Small intestine (tissue), 7 donors: ENCODE measurements around the gene HERC2. TPM values are rescaled to one million over a fixed set of nuclear protein-coding genes. Genes with fewer than 3 reads are reported as not detected.
"Not testable (repeated sequence)": the region's sequence is repeated elsewhere in the genome, so short reads cannot be mapped to it uniquely, and the experiment has no call there.

ENCODE experiments used
- DNase-seq, 2 donors: peaks; one replicate each; pipeline versions ENCODE4 v3.0.0 to v3.0.0-alpha.2; 2013
- FAIRE-seq: peaks from 2 replicates; lab custom pipeline; 2012; peaks lifted over from hg19 to GRCh38; lab: Jason Lieb, UNC
- H3K27ac ChIP-seq, 3 donors: one replicate each; pipeline ENCODE4 v1.5.1; 2013; ENCODE audit warnings: low read length in 2 of 3, mild to moderate bottlenecking in 2 of 3, control low read depth in 1 of 3, inconsistent platforms in 1 of 3, low read depth in 1 of 3, moderate library complexity in 1 of 3
- H3K27me3 ChIP-seq, 3 donors: one replicate each; pipeline ENCODE4 v1.6.1; 2013; ENCODE audit warnings: low read length in 3 of 3, inconsistent platforms in 1 of 3; ENCODE audit not compliant: control insufficient read depth in 3 of 3, insufficient read depth in 3 of 3
- H3K36me3 ChIP-seq, 3 donors: one replicate each; pipeline ENCODE4 v1.6.1; 2013; ENCODE audit warnings: low read length in 3 of 3, inconsistent platforms in 1 of 3, low read depth in 1 of 3, mild to moderate bottlenecking in 1 of 3, moderate library complexity in 1 of 3; ENCODE audit not compliant: control insufficient read depth in 3 of 3, insufficient read depth in 2 of 3
- H3K4me1 ChIP-seq, 3 donors: one replicate each; pipeline ENCODE4 v1.6.1; 2013; ENCODE audit warnings: low read length in 2 of 3, inconsistent platforms in 1 of 3, low read depth in 1 of 3, mild to moderate bottlenecking in 1 of 3, moderate library complexity in 1 of 3; ENCODE audit not compliant: control insufficient read depth in 3 of 3, insufficient read depth in 2 of 3
- H3K4me3 ChIP-seq, 3 donors: one replicate each; pipeline ENCODE4 v1.5.1; 2013; ENCODE audit warnings: low read length in 3 of 3, control low read depth in 1 of 3, inconsistent platforms in 1 of 3, low read depth in 1 of 3, mild to moderate bottlenecking in 1 of 3, moderate library complexity in 1 of 3
- H3K9me3 ChIP-seq, 2 donors: one replicate each; pipeline ENCODE4 v1.6.1; 2013; ENCODE audit warnings: low read depth in 1 of 2, low read length in 1 of 2; ENCODE audit not compliant: control insufficient read depth in 2 of 2, insufficient read depth in 1 of 2
- WGBS, 3 donors: extraction: QIAGEN DNeasy Blood & Tissue Kit; methylation state at CpG; one replicate each; pipeline ENCODE4 v1.1.7; 2013; 5-methylcytosine and 5-hydroxymethylcytosine counted together
- polyA plus RNA-seq, 4 donors: library from polyadenylated mRNA; stranded (reverse) in 3 of 4; unstranded in 1 of 4; fragments of 200-250 nt in 3 of 4; fragments of 120-200 nt in 1 of 4; gene quantifications; one replicate each; pipeline versions ENCODE4 v1.2.1 to v1.2.3, GENCODE V29; 2013
- donor health status: healthy with polysubstance abuse.
- donor health status: control.
- donor health status: control.
- donor health status: Bipolar disorder and iron deficiency.
- donor health status: healthy.

The HERC2 gene
- polyA plus RNA-seq, 4 donors, result 23.2 to 45.6 (median 26.9) TPM

GRCh38 chr15:28214006-28214790 is 107.8 kb downstream of the HERC2 start:
- H3K27ac ChIP-seq, H3K27me3 ChIP-seq, H3K4me3 ChIP-seq, DNase-seq, H3K4me1 ChIP-seq, H3K9me3 ChIP-seq, FAIRE-seq: not testable (repeated sequence)
- WGBS, 3 donors, result 96 to 98% (median 96%) methylated on average over 34 to 39 of the region's 39 CpGs
- H3K36me3 ChIP-seq, result peaks cover 3 to 25% (median 3%) of the 10 kb centered on the region in 3 donors

- not testable (repeated sequence) for DNase-seq, H3K27me3 ChIP-seq, H3K4me1 ChIP-seq, H3K27ac ChIP-seq, H3K9me3 ChIP-seq, FAIRE-seq, H3K4me3 ChIP-seq
- H3K36me3 ChIP-seq, result peaks cover 0 to 26% (median 4%) of the 10 kb centered on the region in 3 donors
- 90 to 94% (median 91%) methylated on average over 5 of the region's 8 CpGs for WGBS, 3 donors
Measured at GRCh38 chr15:28213393-28213792, 108.6 kb downstream of the HERC2 start.

- no peaks in the 10 kb centered on the region for H3K9me3 ChIP-seq
- WGBS, 3 donors, result 92 to 96% (median 94%) methylated on average over 6 of the region's 6 CpGs
- no peak overlapping the region for H3K27ac ChIP-seq
- H3K4me1 ChIP-seq, result no peaks in the 10 kb centered on the region
- FAIRE-seq (no peak), DNase-seq (no peak)
- no peaks in the 10 kb centered on the region for H3K27me3 ChIP-seq
- H3K4me3 ChIP-seq, result no peak overlapping the region
- H3K36me3 ChIP-seq, result peaks cover 0 to 13% (median 4%) of the 10 kb centered on the region in 3 donors
Measured at GRCh38 chr15:28208583-28208982, 113.4 kb downstream of the HERC2 start.

GRCh38 chr15:28205640-28206039 is 116.3 kb downstream of the HERC2 start:
- H3K4me1 ChIP-seq, FAIRE-seq, H3K9me3 ChIP-seq, H3K4me3 ChIP-seq, H3K27ac ChIP-seq, H3K27me3 ChIP-seq, DNase-seq: not testable (repeated sequence)
- 65 to 88% (median 73%) methylated on average over 1 to 2 of the region's 10 CpGs for WGBS, 3 donors
- peaks cover 0 to 16% (median 4%) of the 10 kb centered on the region in 3 donors for H3K36me3 ChIP-seq

GRCh38 chr15:28203055-28203828 is 118.7 kb downstream of the HERC2 start:
- not testable (repeated sequence) for H3K27ac ChIP-seq, H3K4me3 ChIP-seq, H3K4me1 ChIP-seq, H3K27me3 ChIP-seq, H3K36me3 ChIP-seq, H3K9me3 ChIP-seq, FAIRE-seq, DNase-seq
- 69 to 79% (median 73%) methylated on average over 14 to 16 of the region's 18 CpGs for WGBS, 3 donors

GRCh38 chr15:28202124-28202523 is 119.9 kb downstream of the HERC2 start:
- not testable (repeated sequence) for H3K27ac ChIP-seq, H3K4me3 ChIP-seq, H3K27me3 ChIP-seq, H3K9me3 ChIP-seq, DNase-seq, FAIRE-seq, H3K4me1 ChIP-seq
- WGBS, 3 donors, result 92 to 100% (median 96%) methylated on average over 6 to 9 of the region's 23 CpGs
- peaks cover 0 to 12% (median 0%) of the 10 kb centered on the region in 3 donors for H3K36me3 ChIP-seq

GRCh38 chr15:28198215-28198614 is 123.8 kb downstream of the HERC2 start:
- H3K4me3 ChIP-seq, H3K27ac ChIP-seq, H3K27me3 ChIP-seq, H3K4me1 ChIP-seq, FAIRE-seq, H3K9me3 ChIP-seq, DNase-seq: not testable (repeated sequence)
- 58 to 80% (median 71%) methylated on average over 2 of the region's 2 CpGs for WGBS, 3 donors
- peaks cover 0 to 13% (median 2%) of the 10 kb centered on the region in 3 donors for H3K36me3 ChIP-seq

- H3K9me3 ChIP-seq, H3K4me3 ChIP-seq, FAIRE-seq, DNase-seq, H3K4me1 ChIP-seq, H3K27me3 ChIP-seq, H3K27ac ChIP-seq: not testable (repeated sequence)
- peaks cover 0 to 13% (median 2%) of the 10 kb centered on the region in 3 donors for H3K36me3 ChIP-seq
- WGBS, 3 donors, result 83 to 96% (median 93%) methylated on average over 2 to 3 of the region's 4 CpGs
Measured at GRCh38 chr15:28197694-28198093, 124.3 kb downstream of the HERC2 start.
